Subcutaneous abdominal adipose tissue (tissue), 5 donors: ENCODE data around the gene ANKRD33B.
A peak's percentile ranks its signal among the peaks of the same experiment; 100 is the strongest.

Experiments used
- H3K27ac ChIP-seq: one replicate; pipeline ENCODE4 v1.7.0; 2013; ENCODE audit warnings: low read depth, mild to moderate bottlenecking, inconsistent platforms, low read length, moderate library complexity
- H3K27me3 ChIP-seq, 5 donors: one replicate each; pipeline ENCODE4 v1.7.0; 2013; ENCODE audit warnings: low read length in 5 of 5, inconsistent platforms in 1 of 5; ENCODE audit not compliant: control insufficient read depth in 5 of 5, insufficient read depth in 4 of 5
- H3K36me3 ChIP-seq, 5 donors: one replicate each; pipeline ENCODE4 v1.7.0; 2013; ENCODE audit warnings: low read length in 5 of 5; ENCODE audit not compliant: control insufficient read depth in 5 of 5, insufficient read depth in 5 of 5
- H3K4me1 ChIP-seq, 5 donors: one replicate each; pipeline ENCODE4 v1.7.0; 2013; ENCODE audit warnings: low read length in 5 of 5, mild to moderate bottlenecking in 3 of 5, moderate library complexity in 1 of 5; ENCODE audit not compliant: control insufficient read depth in 5 of 5, insufficient read depth in 5 of 5
- H3K4me3 ChIP-seq, 5 donors: one replicate each; pipeline ENCODE4 v1.7.0; 2013; ENCODE audit warnings: low read length in 5 of 5, low read depth in 1 of 5
- H3K9ac ChIP-seq, 5 donors: one replicate each; pipeline ENCODE4 v1.7.0; 2013; ENCODE audit warnings: low read length in 5 of 5, mild to moderate bottlenecking in 4 of 5, moderate library complexity in 3 of 5
- H3K9me3 ChIP-seq, 5 donors: one replicate each; pipeline ENCODE4 v1.7.0; 2013; ENCODE audit warnings: low read length in 5 of 5; ENCODE audit not compliant: control insufficient read depth in 5 of 5
- donor health status: healthy.
- donor health status: healthy.
- donor health status: healthy.
- donor health status: healthy.
- donor health status: healthy.

The ANKRD33B gene

DNA sequence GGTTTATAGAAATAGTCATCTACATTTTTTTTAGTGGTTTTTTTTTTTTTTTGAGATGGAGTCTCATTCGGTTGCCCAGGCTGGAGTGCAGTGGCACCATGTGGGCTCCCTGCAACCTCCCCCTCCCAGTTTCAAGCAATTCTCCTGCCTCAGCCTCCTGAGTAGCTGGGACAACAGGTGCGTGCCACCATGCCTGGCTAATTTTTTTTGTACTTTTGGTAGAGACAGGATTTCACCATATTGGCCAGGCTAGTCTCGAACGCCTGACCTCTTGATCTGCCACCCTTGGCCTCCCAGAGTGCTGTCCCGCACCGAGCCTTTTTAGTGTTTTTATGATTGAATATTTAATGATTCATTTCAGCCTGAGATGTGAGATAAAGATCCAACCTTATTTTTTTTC is 27.3 kb downstream of the ANKRD33B start:
- Histone ChIP-seq H3K27me3 (no peaks in the 10 kb centered on the region), H3K27ac (no peak overlapping the region), H3K9me3 (peaks cover 0 to 8% (median 0%) of the 10 kb centered on the region in 5 donors), H3K36me3 (no peaks in the 10 kb centered on the region), H3K4me3 (no peak overlapping the region), H3K9ac (no peak overlapping the region), H3K4me1 (peaks cover 5 to 36% (median 30%) of the 10 kb centered on the region in 5 donors)

GRCh38 chr5:10591966-10592365 is 28.1 kb downstream of the ANKRD33B start:
- H3K27ac ChIP-seq: no peak overlapping the region
- peaks cover 8 to 38% (median 32%) of the 10 kb centered on the region in 5 donors for H3K4me1 ChIP-seq

GRCh38 chr5:10592601-10593000 is 28.7 kb downstream of the ANKRD33B start:
- Histone ChIP-seq H3K27me3 (no peaks in the 10 kb centered on the region), H3K4me1 (peaks cover 8 to 38% (median 32%) of the 10 kb centered on the region in 5 donors), H3K36me3 (no peaks in the 10 kb centered on the region), H3K9me3 (peaks cover 0 to 8% (median 3%) of the 10 kb centered on the region in 5 donors), H3K27ac (no peak overlapping the region), H3K4me3 (no peak overlapping the region), H3K9ac (no peak overlapping the region)

More at GRCh38 chr5:10591966-10592365, 28.1 kb downstream of the ANKRD33B start:
- Histone ChIP-seq H3K9me3 (peaks cover 0 to 8% (median under 1%) of the 10 kb centered on the region in 5 donors), H3K27me3 (no peaks in the 10 kb centered on the region), H3K36me3 (no peaks in the 10 kb centered on the region), H3K4me3 (no peak overlapping the region), H3K9ac (no peak overlapping the region)

DNA sequence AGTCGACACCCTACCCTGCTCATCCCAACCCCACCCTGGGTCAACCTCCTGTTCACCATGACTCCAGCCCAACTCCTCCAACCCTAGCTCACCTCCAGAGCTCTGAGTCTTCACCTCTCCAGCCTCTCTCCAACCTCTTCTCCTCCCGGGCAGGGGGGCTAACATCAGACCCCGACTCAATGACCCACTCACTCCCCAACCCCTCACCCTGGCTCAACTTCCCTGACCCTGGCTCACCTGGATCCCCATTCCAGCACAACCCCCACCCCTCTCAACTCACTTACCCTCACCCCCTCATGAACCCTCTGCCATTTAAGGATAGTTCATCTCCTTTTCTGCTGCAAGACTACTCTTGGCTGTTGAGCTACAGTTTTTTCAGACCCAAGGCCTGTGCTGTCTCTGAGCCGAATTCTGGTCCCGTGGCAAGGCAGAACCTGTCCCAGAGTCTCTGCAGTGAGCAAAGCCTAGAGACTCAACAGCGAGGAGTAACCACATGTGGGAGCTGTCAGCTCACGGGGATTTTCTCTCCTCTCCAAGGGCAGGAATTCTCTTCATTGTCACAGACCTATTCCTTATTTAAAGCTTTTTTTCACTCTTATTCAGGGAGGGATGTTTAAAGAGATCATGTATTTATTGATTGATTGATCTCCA is 29.8 kb downstream of the ANKRD33B start:
- H3K9me3 ChIP-seq: peaks cover 0 to 6% (median 3%) of the 10 kb centered on the region in 5 donors
- no peak overlapping the region for H3K27ac ChIP-seq
- peaks cover 8 to 34% (median 26%) of the 10 kb centered on the region in 5 donors for H3K4me1 ChIP-seq
- H3K9ac ChIP-seq: no peak overlapping the region
- no peak overlapping the region for H3K4me3 ChIP-seq
- H3K36me3 ChIP-seq: no peaks in the 10 kb centered on the region
- H3K27me3 ChIP-seq: no peaks in the 10 kb centered on the region

DNA sequence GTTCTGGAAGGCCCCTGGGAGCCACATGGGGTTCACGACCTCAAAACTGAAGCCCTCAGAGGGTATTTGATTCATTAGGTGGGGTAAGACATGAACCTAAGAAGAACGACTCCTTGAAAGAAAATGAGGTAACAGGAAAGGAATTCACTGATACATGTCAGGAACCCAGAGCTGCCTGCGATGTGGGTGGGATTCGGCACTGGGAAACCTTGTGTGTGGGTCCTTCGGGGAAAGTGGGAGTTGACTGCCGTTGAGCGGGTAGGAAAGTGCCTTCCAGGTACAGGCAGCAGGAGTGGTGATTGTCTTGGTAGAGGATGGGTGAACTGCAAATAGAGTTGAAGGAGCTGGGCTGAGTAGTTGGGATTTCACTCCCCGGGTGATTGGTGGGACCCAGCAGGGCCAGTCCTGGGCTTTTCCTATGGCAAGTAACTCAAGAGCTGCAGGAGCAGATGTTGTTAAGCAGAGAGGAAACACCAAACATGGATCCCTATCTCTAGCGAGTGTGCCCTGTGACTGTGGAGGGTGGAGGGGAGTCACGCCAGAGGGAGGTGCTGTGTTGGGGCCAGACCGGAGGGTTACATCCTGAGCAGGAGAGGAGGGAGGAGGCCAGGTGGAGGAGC is 30.8 kb downstream of the ANKRD33B start:
- peaks cover 0 to 3% (median 0%) of the 10 kb centered on the region in 5 donors for H3K9me3 ChIP-seq
- H3K4me1 ChIP-seq: peaks cover 8 to 28% (median 20%) of the 10 kb centered on the region in 5 donors
- H3K27ac ChIP-seq: no peak overlapping the region
- H3K27me3 ChIP-seq: no peaks in the 10 kb centered on the region
- H3K4me3 ChIP-seq: no peak overlapping the region
- H3K9ac ChIP-seq: no peak overlapping the region
- no peaks in the 10 kb centered on the region for H3K36me3 ChIP-seq

- Histone ChIP-seq H3K9me3 (peaks cover 0 to 3% (median 0%) of the 10 kb centered on the region in 5 donors), H3K4me3 (peak overlapping the region; percentile 21 to 71 (median 43)), H3K4me1 (peaks cover 8 to 27% (median 20%) of the 10 kb centered on the region in 5 donors), H3K27me3 (no peaks in the 10 kb centered on the region), H3K36me3 (no peaks in the 10 kb centered on the region), H3K27ac (peak overlapping the region; percentile 35), H3K9ac (peak overlapping the region in 1 of 5 donors; percentile 11)
Observed at GRCh38 chr5:10595293-10595671, 31.4 kb downstream of the ANKRD33B start.

- Histone ChIP-seq H3K4me3 (peak overlapping the region; percentile 21 to 71 (median 43)), H3K27me3 (no peaks in the 10 kb centered on the region), H3K4me1 (peaks cover 6 to 22% (median 18%) of the 10 kb centered on the region in 5 donors), H3K9me3 (peaks cover 0 to 3% (median 0%) of the 10 kb centered on the region in 5 donors), H3K27ac (peak overlapping the region; percentile 35), H3K9ac (peak overlapping the region in 1 of 5 donors; percentile 11), H3K36me3 (no peaks in the 10 kb centered on the region)
Observed at GRCh38 chr5:10595672-10596309, 31.9 kb downstream of the ANKRD33B start.

DNA sequence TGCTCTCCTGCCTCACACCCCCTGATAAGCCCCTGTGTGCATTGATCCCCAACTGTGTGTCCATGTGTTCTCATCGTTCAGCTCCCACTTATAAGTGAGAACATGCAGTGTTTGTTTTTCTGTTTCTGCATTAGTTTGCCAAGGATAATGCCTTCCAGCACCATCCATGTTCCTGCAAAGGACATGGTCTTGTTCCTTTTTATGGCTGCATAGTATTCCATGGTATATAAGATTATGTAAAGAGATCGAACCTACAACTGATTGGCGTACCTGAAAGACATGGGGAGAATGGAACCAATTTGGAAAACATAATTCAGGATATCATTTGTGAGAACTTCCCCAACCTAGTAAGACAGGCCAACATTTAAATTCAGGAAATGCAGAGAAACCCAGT is 32.4 kb downstream of the ANKRD33B start:
- H3K27me3 ChIP-seq: no peaks in the 10 kb centered on the region
- H3K4me1 ChIP-seq: peaks cover 8 to 24% (median 20%) of the 10 kb centered on the region in 5 donors
- H3K36me3 ChIP-seq: no peaks in the 10 kb centered on the region
- H3K4me3 ChIP-seq: peak overlapping the region in 4 of 5 donors; percentile 4 to 71 (median 46)
- H3K27ac ChIP-seq: peak overlapping the region; percentile 13
- no peak overlapping the region for H3K9ac ChIP-seq
- peaks cover 0 to 3% (median 0%) of the 10 kb centered on the region in 5 donors for H3K9me3 ChIP-seq

DNA sequence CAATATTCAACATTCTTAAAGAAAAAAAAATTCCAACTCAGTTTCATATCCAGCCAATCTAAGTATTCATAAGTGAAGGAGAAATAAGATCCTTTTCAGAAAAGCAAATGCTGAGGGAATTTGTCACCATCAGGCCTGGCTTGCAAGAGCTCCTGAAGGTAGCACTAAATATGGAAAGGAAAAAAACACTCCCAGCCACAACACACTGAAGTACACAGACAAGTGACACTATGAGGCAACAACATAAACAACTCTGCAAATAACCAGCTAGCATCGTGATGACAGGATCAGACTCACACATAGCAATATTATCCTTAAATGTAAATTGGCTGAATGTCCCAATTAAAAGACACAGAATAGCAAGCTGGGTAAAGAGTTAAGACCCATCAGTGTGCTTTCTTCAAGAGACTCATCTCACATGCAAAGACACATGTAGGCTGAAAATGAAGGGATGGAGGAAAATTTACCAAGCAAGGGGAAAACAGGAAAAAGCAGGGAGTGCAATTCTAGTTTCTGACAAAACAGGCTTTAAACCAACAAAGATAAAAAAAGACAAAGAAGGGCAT is 33.1 kb downstream of the ANKRD33B start:
- Histone ChIP-seq H3K4me1 (peaks cover 14 to 30% (median 27%) of the 10 kb centered on the region in 5 donors), H3K27me3 (no peaks in the 10 kb centered on the region), H3K27ac (no peak overlapping the region), H3K9ac (no peak overlapping the region), H3K4me3 (no peak overlapping the region), H3K36me3 (no peaks in the 10 kb centered on the region), H3K9me3 (peaks cover 0 to 3% (median 0%) of the 10 kb centered on the region in 5 donors)
